ENCODE data around the gene OARD1. TPM values are rescaled to one million over a fixed set of nuclear protein-coding genes. Genes with fewer than 3 reads are reported as not detected.
A peak's percentile ranks its signal among the peaks of the same experiment; 100 is the strongest.

OARD1 gene
- total and polyA plus RNA-seq, 7 experiments from 2014 or later, result 31.1 to 55.8 (median 44.6) TPM

- ChIA-PET CTCF (interaction anchor here (1.6 to 3.9 kb wide), 2 partner anchors 10 to 11 kb away, joined by 7 to 29 read pairs; no protein-coding TSS in a partner anchor), POLR2A (interaction anchor here (0.6 kb wide), 1 partner anchor 33 kb away, joined by 3 read pairs; no protein-coding TSS in a partner anchor)
- Histone ChIP-seq H3K4me3 (ENCODE audit: low read length) (no peak overlapping the region), H3K27ac (ENCODE audit: low read depth, low read length) (no peak overlapping the region), H3K4me1 (ENCODE audit: control insufficient read depth in 2 of 2, insufficient read depth in 2 of 2, low read length in 2 of 2) (no peaks in the 10 kb centered on the region), H3K27me3 (ENCODE audit: control insufficient read depth in 2 of 2, insufficient read depth in 2 of 2, low read length in 2 of 2) (no peaks in the 10 kb centered on the region), H3K36me3 (ENCODE audit: control insufficient read depth in 2 of 3, insufficient read depth in 3 of 3, low read length in 3 of 3) (peaks cover 0 to 6% (median 0%) of the 10 kb centered on the region in 3 experiments), H3K9me3 (ENCODE audit: control insufficient read depth in 2 of 3, low read length in 3 of 3) (no peaks in the 10 kb centered on the region)
- peaks cover 0 to 20% (median 0%) of the 10 kb centered on the region in 7 donors for H3K4me1 Mint-ChIP-seq
- H3K27me3 Mint-ChIP-seq, result no peaks in the 10 kb centered on the region
- DNase-seq (no peak), ATAC-seq (no peak)
- no peaks in the 10 kb centered on the region for H3K9me3 Mint-ChIP-seq
- intact Hi-C loops (cut with micrococcal nuclease), result loop anchor here in 1 of 2 donors (10.0 kb wide), 1 partner anchor 1673 kb away; no protein-coding TSS in a partner anchor
- H3K36me3 Mint-ChIP-seq, result peaks cover 0 to 14% (median 0%) of the 10 kb centered on the region in 5 donors
- H3K27ac Mint-ChIP-seq, result no peak overlapping the region
- H3K4me3 Mint-ChIP-seq, result no peak overlapping the region
Observed at GRCh38 chr6:41038205-41038604, 34.0 kb downstream of the OARD1 start.

GRCh38 chr6:41037107-41037900 lies 34.9 kb downstream of the OARD1 start:
- Mint-ChIP-seq H3K4me3 (no peak overlapping the region), H3K9me3 (no peaks in the 10 kb centered on the region), H3K4me1 (peaks cover 0 to 18% (median 0%) of the 10 kb centered on the region in 7 donors), H3K36me3 (peaks cover 0 to 11% (median 0%) of the 10 kb centered on the region in 5 donors), H3K27ac (peak overlapping the region in 6 of 9 donors; percentile 32 to 69 (median 42)), H3K27me3 (no peaks in the 10 kb centered on the region)
- ChIA-PET POLR2A (interaction anchor here (0.6 kb wide), 1 partner anchor 34 kb away, joined by 3 read pairs; no protein-coding TSS in a partner anchor), CTCF (interaction anchor here (0.7 to 3.9 kb wide), 2 partner anchors 9 to 32 kb away, joined by 4 to 29 read pairs; no protein-coding TSS in a partner anchor)
- Histone ChIP-seq H3K36me3 (ENCODE audit: control insufficient read depth in 2 of 3, insufficient read depth in 3 of 3, low read length in 3 of 3) (no peaks in the 10 kb centered on the region), H3K4me1 (ENCODE audit: control insufficient read depth in 2 of 2, insufficient read depth in 2 of 2, low read length in 2 of 2) (no peaks in the 10 kb centered on the region), H3K9me3 (ENCODE audit: control insufficient read depth in 2 of 3, low read length in 3 of 3) (no peaks in the 10 kb centered on the region), H3K4me3 (ENCODE audit: low read length) (no peak overlapping the region), H3K27me3 (ENCODE audit: control insufficient read depth in 2 of 2, insufficient read depth in 2 of 2, low read length in 2 of 2) (no peaks in the 10 kb centered on the region), H3K27ac (ENCODE audit: low read depth, low read length) (no peak overlapping the region)
- intact Hi-C loops (cut with micrococcal nuclease), result loop anchor here in 1 of 2 donors (10.0 kb wide), 1 partner anchor 1673 kb away; no protein-coding TSS in a partner anchor
- ATAC-seq (no peak), DNase-seq (no peak)

- ATAC-seq (no peak), DNase-seq (no peak)
- CTCF ChIA-PET, result interaction anchor here (0.7 to 1.1 kb wide), 3 partner anchors 16 to 34 kb away, joined by 3 to 4 read pairs (median 3); no protein-coding TSS in a partner anchor
- Histone ChIP-seq H3K9me3 (ENCODE audit: control insufficient read depth in 2 of 3, low read length in 3 of 3) (no peaks in the 10 kb centered on the region), H3K27ac (ENCODE audit: low read depth, low read length) (no peak overlapping the region), H3K27me3 (ENCODE audit: control insufficient read depth in 2 of 2, insufficient read depth in 2 of 2, low read length in 2 of 2) (no peaks in the 10 kb centered on the region), H3K4me3 (ENCODE audit: low read length) (no peak overlapping the region), H3K36me3 (ENCODE audit: control insufficient read depth in 2 of 3, insufficient read depth in 3 of 3, low read length in 3 of 3) (no peaks in the 10 kb centered on the region), H3K4me1 (ENCODE audit: control insufficient read depth in 2 of 2, insufficient read depth in 2 of 2, low read length in 2 of 2) (no peaks in the 10 kb centered on the region)
- POLR2A ChIA-PET, result no interaction called here
- Mint-ChIP-seq H3K4me1 (peaks cover 0 to 18% (median 0%) of the 10 kb centered on the region in 7 donors), H3K36me3 (peaks cover 0 to 6% (median 0%) of the 10 kb centered on the region in 5 donors), H3K4me3 (no peak overlapping the region), H3K27ac (peak overlapping the region in 6 of 9 donors; percentile 32 to 69 (median 46)), H3K27me3 (no peaks in the 10 kb centered on the region), H3K9me3 (no peaks in the 10 kb centered on the region)
- intact Hi-C loops (cut with micrococcal nuclease), result loop anchor here in 1 of 2 donors (10.0 kb wide), 1 partner anchor 1672 kb away; no protein-coding TSS in a partner anchor
Observed at GRCh38 chr6:41036601-41037000, 35.6 kb downstream of the OARD1 start.

- H3K27me3 Mint-ChIP-seq, result no peaks in the 10 kb centered on the region
- ATAC-seq (no peak), DNase-seq (no peak)
- Histone ChIP-seq H3K4me1 (ENCODE audit: control insufficient read depth in 2 of 2, insufficient read depth in 2 of 2, low read length in 2 of 2) (no peaks in the 10 kb centered on the region), H3K27ac (ENCODE audit: low read depth, low read length) (no peak overlapping the region), H3K4me3 (ENCODE audit: low read length) (no peak overlapping the region), H3K9me3 (ENCODE audit: control insufficient read depth in 2 of 3, low read length in 3 of 3) (no peaks in the 10 kb centered on the region), H3K36me3 (ENCODE audit: control insufficient read depth in 2 of 3, insufficient read depth in 3 of 3, low read length in 3 of 3) (no peaks in the 10 kb centered on the region), H3K27me3 (ENCODE audit: control insufficient read depth in 2 of 2, insufficient read depth in 2 of 2, low read length in 2 of 2) (no peaks in the 10 kb centered on the region)
- peaks cover 0 to 6% (median 0%) of the 10 kb centered on the region in 5 donors for H3K36me3 Mint-ChIP-seq
- H3K4me3 Mint-ChIP-seq, result no peak overlapping the region
- H3K4me1 Mint-ChIP-seq, result peaks cover 0 to 18% (median 0%) of the 10 kb centered on the region in 7 donors
- no peaks in the 10 kb centered on the region for H3K9me3 Mint-ChIP-seq
- ChIA-PET POLR2A (no interaction called here), CTCF (interaction anchor here (0.7 to 1.1 kb wide), 4 partner anchors 10 to 35 kb away, joined by 3 read pairs; no protein-coding TSS in a partner anchor)
- intact Hi-C loops (cut with micrococcal nuclease), result loop anchor here in 1 of 2 donors (10.0 kb wide), 1 partner anchor 1671 kb away; no protein-coding TSS in a partner anchor
- H3K27ac Mint-ChIP-seq, result peak overlapping the region in 2 of 9 donors; percentile 54 to 69
Observed at GRCh38 chr6:41036186-41036585, 36.0 kb downstream of the OARD1 start.

GRCh38 chr6:41033776-41034175 lies 38.4 kb downstream of the OARD1 start:
- ChIA-PET POLR2A (no interaction called here), CTCF (interaction anchor here (1.0 kb wide), 1 partner anchor 37 kb away, joined by 3 read pairs; no protein-coding TSS in a partner anchor)
- no peak for DNase-seq
- Mint-ChIP-seq H3K36me3 (peaks cover 0 to 6% (median 0%) of the 10 kb centered on the region in 5 donors), H3K4me3 (no peak overlapping the region), H3K27me3 (no peaks in the 10 kb centered on the region), H3K4me1 (peaks cover 6 to 11% (median 7%) of the 10 kb centered on the region in 7 donors), H3K9me3 (no peaks in the 10 kb centered on the region), H3K27ac (peak overlapping the region in 1 of 9 donors; percentile 6)
- H3K4me3 ChIP-seq (ENCODE audit: low read length), result no peak overlapping the region
- H3K27me3 ChIP-seq (ENCODE audit: control insufficient read depth in 2 of 2, insufficient read depth in 2 of 2, low read length in 2 of 2), result no peaks in the 10 kb centered on the region
- intact Hi-C loops (cut with micrococcal nuclease), result loop anchor here in 1 of 2 donors (10.0 kb wide), 1 partner anchor 1669 kb away; no protein-coding TSS in a partner anchor
- no peak for ATAC-seq
- peaks cover 0 to 6% of the 10 kb centered on the region in 2 donors for H3K4me1 ChIP-seq (ENCODE audit: control insufficient read depth in 2 of 2, insufficient read depth in 2 of 2, low read length in 2 of 2)
- H3K9me3 ChIP-seq (ENCODE audit: control insufficient read depth in 2 of 3, low read length in 3 of 3), result no peaks in the 10 kb centered on the region
- no peak overlapping the region for H3K27ac ChIP-seq (ENCODE audit: low read depth, low read length)
- no peaks in the 10 kb centered on the region for H3K36me3 ChIP-seq (ENCODE audit: control insufficient read depth in 2 of 3, insufficient read depth in 3 of 3, low read length in 3 of 3)

- Mint-ChIP-seq H3K9me3 (no peaks in the 10 kb centered on the region), H3K27ac (peak overlapping the region in 2 of 9 donors; percentile 14 to 83), H3K36me3 (peaks cover 0 to 6% (median 0%) of the 10 kb centered on the region in 5 donors), H3K4me1 (peaks cover 8 to 15% (median 12%) of the 10 kb centered on the region in 7 donors), H3K27me3 (no peaks in the 10 kb centered on the region), H3K4me3 (no peak overlapping the region)
- H3K4me3 ChIP-seq (ENCODE audit: low read length), result no peak overlapping the region
- ATAC-seq (no peak), DNase-seq (no peak)
- no peaks in the 10 kb centered on the region for H3K27me3 ChIP-seq (ENCODE audit: control insufficient read depth in 2 of 2, insufficient read depth in 2 of 2, low read length in 2 of 2)
- intact Hi-C loops (cut with micrococcal nuclease), result loop anchor here in 1 of 2 donors (10.0 kb wide), 1 partner anchor 1668 kb away; no protein-coding TSS in a partner anchor
- POLR2A ChIA-PET, result no interaction called here
- CTCF ChIA-PET, result no interaction called here
- H3K4me1 ChIP-seq (ENCODE audit: control insufficient read depth in 2 of 2, insufficient read depth in 2 of 2, low read length in 2 of 2), result peaks cover 2 to 12% of the 10 kb centered on the region in 2 donors
- H3K9me3 ChIP-seq (ENCODE audit: control insufficient read depth in 2 of 3, low read length in 3 of 3), result no peaks in the 10 kb centered on the region
- H3K27ac ChIP-seq (ENCODE audit: low read depth, low read length), result no peak overlapping the region
- no peaks in the 10 kb centered on the region for H3K36me3 ChIP-seq (ENCODE audit: control insufficient read depth in 2 of 3, insufficient read depth in 3 of 3, low read length in 3 of 3)
Observed at GRCh38 chr6:41032830-41033229, 39.3 kb downstream of the OARD1 start.
